LNCaP clone FGC (cell line): ENCODE data around the gene SFTPB.

ENCODE experiments used
- DNase-seq: peaks from one replicate; pipeline ENCODE4 v3.0.0-alpha.2; 2011; ENCODE audit warnings: low read depth
- H3K4me3 ChIP-seq: 2 replicates; pipeline ENCODE4 v1.5.1; 2011; ENCODE audit warnings: mild to moderate bottlenecking, low read depth, low read length, control low read depth
- CTCF ChIP-seq: IDR thresholded peaks from 2 replicates; pipeline ENCODE4 v1.5.1; 2012; ENCODE audit warnings: mild to moderate bottlenecking; ENCODE audit not compliant: control insufficient read depth, insufficient read depth; ENCODE audit errors: extremely low read depth

Gene SFTPB

GRCh38 chr2:85684380-85684779 is 16.4 kb upstream of the SFTPB start:
- DNase-seq = no peak
- no peak for TF ChIP-seq CTCF
- no peak overlapping the region for H3K4me3 ChIP-seq

GRCh38 chr2:85682378-85682777 is 14.4 kb upstream of the SFTPB start:
- DNase-seq = no peak
- no peak for TF ChIP-seq CTCF
- H3K4me3 ChIP-seq = no peak overlapping the region

GRCh38 chr2:85681776-85682175 is 13.8 kb upstream of the SFTPB start:
- no peak overlapping the region for H3K4me3 ChIP-seq
- TF ChIP-seq CTCF = no peak
- no peak for DNase-seq

GRCh38 chr2:85681372-85681763 is 13.4 kb upstream of the SFTPB start:
- TF ChIP-seq CTCF = no peak
- no peak for DNase-seq
- no peak overlapping the region for H3K4me3 ChIP-seq

- DNase-seq = no peak
- no peak for TF ChIP-seq CTCF
- H3K4me3 ChIP-seq = no peak overlapping the region
These were observed 12.8 kb upstream of the SFTPB start for GRCh38 chr2:85680707-85681371.

- H3K4me3 ChIP-seq = 0 out of 2 replicates have a peak overlapping the region, but pooled peaks have one; percentile 13
These were observed 11.0 kb upstream of the SFTPB start for GRCh38 chr2:85678794-85679672.

More at GRCh38 chr2:85678794-85679672, 11.0 kb upstream of the SFTPB start:
- DNase-seq = peak; percentile 46
- TF ChIP-seq CTCF = peak; percentile 97
